HG03095 (cell line): ENCODE data around the gene UROC1.

ENCODE experiments used
- ATAC-seq: cut with Tn5 transposase; IDR thresholded peaks from one replicate; pipeline ENCODE4 v1.9.1; 2021; ENCODE audit warnings: moderate library complexity; ENCODE audit not compliant: unreplicated experiment

Gene UROC1

GRCh38 chr3:126531051-126531330 lies 13.4 kb upstream of the UROC1 start:
- ATAC-seq: no peak

GRCh38 chr3:126530171-126531050 lies 12.8 kb upstream of the UROC1 start:
- no peak for ATAC-seq

GRCh38 chr3:126529585-126530170 lies 12.1 kb upstream of the UROC1 start:
- no peak for ATAC-seq

GRCh38 chr3:126528800-126529541 lies 11.4 kb upstream of the UROC1 start:
- ATAC-seq: no peak

GRCh38 chr3:126528419-126528799 lies 10.8 kb upstream of the UROC1 start:
- no peak for ATAC-seq

- no peak for ATAC-seq
Measured at GRCh38 chr3:126527455-126528211, 10.1 kb upstream of the UROC1 start.

- ATAC-seq: no peak
Measured at GRCh38 chr3:126527006-126527405, 9.4 kb upstream of the UROC1 start.

GRCh38 chr3:126526668-126527005 lies 9.1 kb upstream of the UROC1 start:
- no peak for ATAC-seq

- ATAC-seq: no peak
Measured at GRCh38 chr3:126525853-126526667, 8.5 kb upstream of the UROC1 start.

- no peak for ATAC-seq
Measured at GRCh38 chr3:126525091-126525852, 7.7 kb upstream of the UROC1 start.

GRCh38 chr3:126524429-126524988 lies 6.9 kb upstream of the UROC1 start:
- no peak for ATAC-seq

- ATAC-seq: no peak
Measured at GRCh38 chr3:126523745-126524428, 6.3 kb upstream of the UROC1 start, which contains the start of gene CHST13. TSS of gene CHST13 (plus strand) at chr3:126524155. CDS start at chr3:126524333, 178 bp downstream.

- ATAC-seq: no peak
Measured at GRCh38 chr3:126522363-126522788, 4.8 kb upstream of the UROC1 start.

- ATAC-seq: no peak
Measured at GRCh38 chr3:126521122-126521891, 3.7 kb upstream of the UROC1 start.

- ATAC-seq: no peak
Measured at GRCh38 chr3:126519506-126520455, 2.2 kb upstream of the UROC1 start.

- ATAC-seq: no peak
Measured at GRCh38 chr3:126518779-126519177, 1.2 kb upstream of the UROC1 start.
